CD8-positive, alpha-beta memory T cell (primary cell): ENCODE results near the gene CSE1L. TPM values are rescaled to one million over a fixed set of nuclear protein-coding genes. Genes with fewer than 3 reads are reported as not detected.
"Not testable (repeated sequence)": the region's sequence is repeated elsewhere in the genome, so short reads cannot be mapped to it uniquely, and the experiment has no call there.

ENCODE experiments used
- CTCF ChIA-PET: fragments of 350-600 bp; sonication (Branson Sonifier 250); formaldehyde crosslinking; loops from one replicate; lab custom pipeline; 2021; ENCODE audit warnings: antibody characterized with exemption; lab: Charles Lee
- POLR2A ChIA-PET: fragments of 350-600 bp; sonication (Branson Sonifier 250); formaldehyde crosslinking; loops from one replicate; lab custom pipeline; 2021; ENCODE audit warnings: antibody characterized with exemption; lab: Charles Lee
- DNase-seq, 5 donors: peaks; one replicate each; pipeline versions ENCODE4 v3.0.0 to v3.0.0-alpha.2; 2020 to 2022; ENCODE audit warnings: mixed read lengths in 1 of 5
- H3K27ac ChIP-seq: one replicate; pipeline ENCODE4 v1.7.0; 2013; ENCODE audit warnings: low read depth, mild to moderate bottlenecking, low read length, moderate library complexity
- H3K27me3 ChIP-seq: 2 replicates; pipeline ENCODE4 v1.7.0; 2013; ENCODE audit warnings: low read length, mild to moderate bottlenecking; ENCODE audit not compliant: insufficient read depth, poor library complexity, severe bottlenecking
- H3K36me3 ChIP-seq: 2 replicates; pipeline ENCODE4 v1.7.0; 2013; ENCODE audit warnings: mild to moderate bottlenecking, low read length, moderate library complexity; ENCODE audit not compliant: insufficient read depth
- H3K4me1 ChIP-seq: 2 replicates; pipeline ENCODE4 v1.7.0; 2013; ENCODE audit warnings: mild to moderate bottlenecking, low read length, moderate library complexity; ENCODE audit not compliant: insufficient read depth
- H3K4me3 ChIP-seq: 2 replicates; pipeline ENCODE4 v1.7.0; 2013; ENCODE audit warnings: mild to moderate bottlenecking, low read length
- H3K9me3 ChIP-seq: 2 replicates; pipeline ENCODE4 v1.7.0; 2013; ENCODE audit warnings: mild to moderate bottlenecking, low read length
- H3K27ac Mint-ChIP-seq, 8 donors: one replicate each; pipeline ENCODE4 v1.8.0; 2020 to 2021; ENCODE audit warnings: mixed read lengths in 8 of 8, mild to moderate bottlenecking in 6 of 8, inconsistent platforms in 3 of 8, moderate library complexity in 3 of 8
- H3K27me3 Mint-ChIP-seq, 2 donors: one replicate each; pipeline ENCODE4 v1.8.0; 2020 to 2021; ENCODE audit warnings: mixed read lengths in 2 of 2, mild to moderate bottlenecking in 1 of 2, moderate library complexity in 1 of 2
- H3K36me3 Mint-ChIP-seq, 3 donors: one replicate each; pipeline ENCODE4 v1.8.0; 2020 to 2021; ENCODE audit warnings: mixed read lengths in 3 of 3, inconsistent platforms in 1 of 3, mild to moderate bottlenecking in 1 of 3
- H3K4me1 Mint-ChIP-seq, 3 donors: one replicate each; pipeline ENCODE4 v1.8.0; 2020 to 2021; ENCODE audit warnings: mixed read lengths in 3 of 3, inconsistent platforms in 1 of 3, mild to moderate bottlenecking in 1 of 3
- H3K4me3 Mint-ChIP-seq, 7 donors: one replicate each; pipeline ENCODE4 v1.8.0; 2020 to 2021; ENCODE audit warnings: mixed read lengths in 7 of 7, mild to moderate bottlenecking in 6 of 7, moderate library complexity in 4 of 7, inconsistent platforms in 2 of 7
- H3K9me3 Mint-ChIP-seq, 5 donors: one replicate each; pipeline ENCODE4 v1.8.0; 2020 to 2022; ENCODE audit warnings: mixed read lengths in 5 of 5, mild to moderate bottlenecking in 3 of 5, moderate library complexity in 2 of 5, inconsistent platforms in 1 of 5
- polyA plus RNA-seq: library from polyadenylated mRNA; unstranded; fragments of 300-500 nt; fragmentation: Illumina TruSeq; gene quantifications from one replicate; pipeline ENCODE4 v1.2.3, GENCODE V29; 2021
- total RNA-seq, 2 experiments: library from RNA; stranded (reverse); gene quantifications; one replicate each; pipeline ENCODE4 v1.2.3, GENCODE V29; 2021

Gene CSE1L
- total and polyA plus RNA-seq, 3 experiments from 2014 or later = 27.6 to 161 (median 158) TPM

GRCh38 chr20:49091104-49091503 is 45.0 kb downstream of the CSE1L start:
- no peaks in the 10 kb centered on the region for H3K9me3 ChIP-seq
- no peak overlapping the region for H3K4me3 ChIP-seq
- H3K36me3 ChIP-seq = peaks cover 51% of the 10 kb centered on the region
- H3K4me1 Mint-ChIP-seq = no peaks in the 10 kb centered on the region
- no peaks in the 10 kb centered on the region for H3K27me3 Mint-ChIP-seq
- no peaks in the 10 kb centered on the region for H3K4me1 ChIP-seq
- ChIA-PET POLR2A (interaction anchor here (0.6 kb wide), 1 partner anchor 154 kb away, joined by 3 read pairs; no protein-coding TSS in a partner anchor), CTCF (no interaction called here)
- no peaks in the 10 kb centered on the region for H3K9me3 Mint-ChIP-seq
- H3K27ac Mint-ChIP-seq = peak overlapping the region in 1 of 8 donors; percentile 32
- no peak for DNase-seq
- H3K36me3 Mint-ChIP-seq = peaks cover 4 to 91% (median 17%) of the 10 kb centered on the region in 3 donors
- no peak overlapping the region for H3K4me3 Mint-ChIP-seq
- no peaks in the 10 kb centered on the region for H3K27me3 ChIP-seq
- no peak overlapping the region for H3K27ac ChIP-seq

- Histone ChIP-seq H3K27ac (no peak overlapping the region), H3K4me3 (no peak overlapping the region), H3K27me3 (no peaks in the 10 kb centered on the region), H3K4me1 (no peaks in the 10 kb centered on the region), H3K36me3 (peaks cover 57% of the 10 kb centered on the region), H3K9me3 (no peaks in the 10 kb centered on the region)
- POLR2A ChIA-PET = no interaction called here
- Mint-ChIP-seq H3K27me3 (no peaks in the 10 kb centered on the region), H3K9me3 (no peaks in the 10 kb centered on the region), H3K4me3 (no peak overlapping the region), H3K27ac (peak overlapping the region in 2 of 8 donors; percentile 35 to 66), H3K36me3 (peaks cover 4 to 93% (median 14%) of the 10 kb centered on the region in 3 donors), H3K4me1 (no peaks in the 10 kb centered on the region)
- DNase-seq = no peak
- CTCF ChIA-PET = no interaction called here
Observed at GRCh38 chr20:49091762-49092161, 45.6 kb downstream of the CSE1L start.

- DNase-seq = no peak
- Mint-ChIP-seq H3K4me1 (peaks cover 7 to 12% (median 12%) of the 10 kb centered on the region in 3 donors), H3K9me3 (no peaks in the 10 kb centered on the region), H3K27me3 (no peaks in the 10 kb centered on the region), H3K4me3 (no peak overlapping the region), H3K27ac (peak overlapping the region in 1 of 8 donors; percentile 19), H3K36me3 (peaks cover 4 to 84% (median 20%) of the 10 kb centered on the region in 3 donors)
- ChIA-PET POLR2A (no interaction called here), CTCF (no interaction called here)
- H3K4me3 ChIP-seq = no peak overlapping the region
- H3K36me3 ChIP-seq = peaks cover 35% of the 10 kb centered on the region
- no peaks in the 10 kb centered on the region for H3K9me3 ChIP-seq
- no peaks in the 10 kb centered on the region for H3K27me3 ChIP-seq
- H3K27ac ChIP-seq = no peak overlapping the region
- no peaks in the 10 kb centered on the region for H3K4me1 ChIP-seq
Observed at GRCh38 chr20:49096203-49096730, 50.2 kb downstream of the CSE1L start.

DNA sequence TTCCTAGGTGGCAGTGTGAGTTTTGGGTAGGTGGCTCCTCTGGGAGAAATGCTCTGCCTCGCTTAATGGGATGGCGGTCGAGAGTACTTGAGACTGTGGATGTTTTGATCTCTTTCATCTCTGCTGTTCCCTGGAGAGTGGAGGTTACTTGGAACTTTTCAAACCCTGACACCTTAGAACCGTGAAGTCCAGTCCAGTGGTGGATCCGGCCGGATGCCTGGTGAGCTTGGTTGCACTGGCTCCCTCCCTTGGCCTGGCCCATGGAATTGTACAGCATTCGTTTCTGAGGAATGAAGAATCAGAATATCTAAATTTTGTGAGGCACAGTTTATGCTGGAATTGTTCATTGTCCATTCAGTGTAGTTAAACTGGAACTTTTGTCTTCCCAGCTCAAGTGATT is 51.0 kb downstream of the CSE1L start:
- Mint-ChIP-seq H3K4me1 (peaks cover 8 to 17% (median 15%) of the 10 kb centered on the region in 3 donors), H3K4me3 (no peak overlapping the region), H3K27ac (peak overlapping the region in 2 of 8 donors; percentile 42 to 58), H3K9me3 (no peaks in the 10 kb centered on the region), H3K27me3 (no peaks in the 10 kb centered on the region), H3K36me3 (peaks cover 4 to 84% (median 20%) of the 10 kb centered on the region in 3 donors)
- H3K36me3 ChIP-seq = peaks cover 32% of the 10 kb centered on the region
- POLR2A ChIA-PET = no interaction called here
- CTCF ChIA-PET = no interaction called here
- H3K27me3 ChIP-seq = no peaks in the 10 kb centered on the region
- H3K4me3 ChIP-seq = no peak overlapping the region
- H3K27ac ChIP-seq = no peak overlapping the region
- no peaks in the 10 kb centered on the region for H3K4me1 ChIP-seq
- no peaks in the 10 kb centered on the region for H3K9me3 ChIP-seq
- DNase-seq = no peak

DNA sequence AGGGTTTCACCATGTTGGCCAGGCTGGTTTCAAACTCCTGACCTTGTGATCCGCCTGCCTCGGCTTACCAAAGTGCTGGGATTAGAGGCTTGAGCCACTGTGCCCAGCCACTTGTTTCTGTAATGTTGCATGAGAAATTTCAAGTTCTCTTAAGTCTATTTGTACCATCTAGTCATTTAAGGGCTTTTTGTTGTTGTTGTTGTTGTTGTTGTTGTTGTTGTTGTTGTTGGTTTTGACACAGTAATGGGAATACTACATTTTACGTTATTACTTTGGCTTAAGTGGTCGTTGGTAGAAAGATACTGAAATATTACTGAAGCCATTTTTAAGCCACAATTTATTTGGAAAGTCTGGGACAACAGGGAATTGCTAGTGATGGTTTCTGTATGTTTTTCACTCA is 52.0 kb downstream of the CSE1L start:
- DNase-seq = no peak
- CTCF ChIA-PET = interaction anchor here (0.7 kb wide), 1 partner anchor 23 kb away, joined by 3 read pairs; no protein-coding TSS in a partner anchor

DNA sequence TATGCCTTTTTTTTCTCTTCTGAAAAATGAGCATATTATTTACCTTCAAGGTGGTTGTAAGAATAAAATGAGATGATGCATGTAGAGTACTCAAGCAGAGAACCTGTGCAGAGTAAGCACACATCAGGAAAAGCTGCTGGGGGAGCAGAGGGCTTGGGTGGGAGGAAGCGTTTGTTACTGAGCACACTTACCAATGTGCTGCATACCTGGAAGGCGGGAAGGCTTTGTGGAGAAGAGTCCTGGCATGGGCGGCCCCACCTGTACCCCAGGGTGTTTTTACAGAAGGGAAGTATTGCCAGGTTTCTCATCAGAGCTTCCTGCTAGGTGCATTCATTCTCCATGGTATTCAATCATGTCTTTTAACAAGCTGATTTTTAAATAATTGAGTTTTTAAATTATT is 52.9 kb downstream of the CSE1L start:
- Histone ChIP-seq H3K36me3 (peaks cover 35% of the 10 kb centered on the region), H3K4me1 (no peaks in the 10 kb centered on the region), H3K4me3 (no peak overlapping the region), H3K9me3 (no peaks in the 10 kb centered on the region), H3K27me3 (no peaks in the 10 kb centered on the region), H3K27ac (no peak overlapping the region)
- CTCF ChIA-PET = no interaction called here
- peaks cover 8 to 17% (median 15%) of the 10 kb centered on the region in 3 donors for H3K4me1 Mint-ChIP-seq
- POLR2A ChIA-PET = no interaction called here
- DNase-seq = no peak
- no peaks in the 10 kb centered on the region for H3K27me3 Mint-ChIP-seq
- H3K36me3 Mint-ChIP-seq = peaks cover 4 to 86% (median 26%) of the 10 kb centered on the region in 3 donors
- H3K4me3 Mint-ChIP-seq = no peak overlapping the region
- peak overlapping the region in 1 of 8 donors; percentile 27 for H3K27ac Mint-ChIP-seq
- no peaks in the 10 kb centered on the region for H3K9me3 Mint-ChIP-seq

More for the DNA sequence above, 52.0 kb downstream of the CSE1L start:
- no peak overlapping the region for H3K4me3 ChIP-seq
- Mint-ChIP-seq H3K4me3 (no peak overlapping the region), H3K9me3 (no peaks in the 10 kb centered on the region), H3K27ac (peak overlapping the region in 1 of 8 donors; percentile 44), H3K4me1 (peaks cover 8 to 17% (median 15%) of the 10 kb centered on the region in 3 donors), H3K27me3 (no peaks in the 10 kb centered on the region), H3K36me3 (peaks cover 4 to 85% (median 23%) of the 10 kb centered on the region in 3 donors)
- POLR2A ChIA-PET = no interaction called here
- H3K36me3 ChIP-seq = peaks cover 36% of the 10 kb centered on the region
- no peak overlapping the region for H3K27ac ChIP-seq
- no peaks in the 10 kb centered on the region for H3K4me1 ChIP-seq
- no peaks in the 10 kb centered on the region for H3K27me3 ChIP-seq
- H3K9me3 ChIP-seq = no peaks in the 10 kb centered on the region

GRCh38 chr20:49100292-49100691 is 54.2 kb downstream of the CSE1L start:
- H3K4me3 ChIP-seq, POLR2A ChIA-PET, H3K27me3 ChIP-seq, H3K9me3 Mint-ChIP-seq, H3K27me3 Mint-ChIP-seq, H3K9me3 ChIP-seq, H3K4me3 Mint-ChIP-seq, DNase-seq, H3K4me1 ChIP-seq: not testable (repeated sequence)
- H3K36me3 ChIP-seq = peaks cover 26% of the 10 kb centered on the region
- peak overlapping the region; percentile 9 for H3K27ac ChIP-seq
- H3K4me1 Mint-ChIP-seq = peaks cover 8 to 19% (median 17%) of the 10 kb centered on the region in 3 donors
- CTCF ChIA-PET = interaction anchor here (0.6 to 1.4 kb wide), 4 partner anchors 16 to 119 kb away, joined by 3 to 4 read pairs (median 4); partner anchors contain the start of gene DDX27
- H3K36me3 Mint-ChIP-seq = peaks cover 0 to 80% (median 21%) of the 10 kb centered on the region in 3 donors
- H3K27ac Mint-ChIP-seq = peak overlapping the region in 4 of 8 donors; percentile 30 to 80 (median 56)

- CTCF ChIA-PET = interaction anchor here (1.3 to 1.4 kb wide), 2 partner anchors 16 to 23 kb away, joined by 3 to 4 read pairs; no protein-coding TSS in a partner anchor
- H3K4me1 Mint-ChIP-seq = peaks cover 8 to 19% (median 17%) of the 10 kb centered on the region in 3 donors
- POLR2A ChIA-PET = no interaction called here
- H3K27me3 Mint-ChIP-seq = no peaks in the 10 kb centered on the region
- Histone ChIP-seq H3K4me3 (no peak overlapping the region), H3K4me1 (no peaks in the 10 kb centered on the region), H3K9me3 (no peaks in the 10 kb centered on the region), H3K27me3 (no peaks in the 10 kb centered on the region), H3K36me3 (peaks cover 23% of the 10 kb centered on the region), H3K27ac (no peak overlapping the region)
- no peaks in the 10 kb centered on the region for H3K9me3 Mint-ChIP-seq
- peak overlapping the region in 7 of 8 donors; percentile 30 to 85 (median 79) for H3K27ac Mint-ChIP-seq
- H3K36me3 Mint-ChIP-seq = peaks cover 0 to 73% (median 19%) of the 10 kb centered on the region in 3 donors
- H3K4me3 Mint-ChIP-seq = peak overlapping the region in 2 of 7 donors; percentile 16 to 59
- DNase-seq = no peak
Observed at GRCh38 chr20:49100972-49101371, 54.9 kb downstream of the CSE1L start.
